GM21723 (cell line): ENCODE data around the gene BOC.

Source experiments
- ATAC-seq: cut with Tn5 transposase; IDR thresholded peaks from one replicate; pipeline ENCODE4 v1.9.1; 2021; ENCODE audit warnings: mild to moderate bottlenecking, moderate library complexity; ENCODE audit not compliant: unreplicated experiment

Gene BOC

DNA sequence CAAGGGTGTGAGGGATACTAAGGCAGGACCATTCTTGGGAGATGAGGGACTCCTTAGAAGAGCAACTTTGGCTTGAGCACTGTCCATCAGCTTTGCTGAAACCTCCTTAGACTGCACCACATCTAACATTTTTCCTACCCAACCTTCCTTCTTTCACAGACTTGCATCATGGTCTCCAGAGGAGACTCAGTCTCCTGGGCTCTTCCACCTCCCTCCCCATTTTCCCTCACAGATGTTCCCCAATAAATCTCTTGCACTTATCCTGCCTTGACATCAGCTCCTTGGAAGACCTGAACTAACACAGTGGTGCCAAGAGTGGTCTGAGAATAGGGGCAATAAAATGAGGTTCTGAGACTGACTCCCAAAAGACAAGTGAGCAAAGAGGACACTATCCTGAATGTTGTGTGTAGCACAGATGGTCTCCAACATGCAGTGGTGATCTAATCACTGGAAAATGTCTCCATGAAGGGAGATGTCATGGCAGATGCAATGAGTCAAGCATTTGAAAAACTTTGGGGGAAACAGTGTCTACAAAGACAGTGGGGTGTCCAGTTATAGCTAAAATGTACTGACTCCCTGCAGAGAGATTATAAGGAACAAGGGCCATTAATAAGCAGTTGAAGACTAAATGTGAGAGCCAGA lies 26.0 kb upstream of the BOC start:
- ATAC-seq = no peak

DNA sequence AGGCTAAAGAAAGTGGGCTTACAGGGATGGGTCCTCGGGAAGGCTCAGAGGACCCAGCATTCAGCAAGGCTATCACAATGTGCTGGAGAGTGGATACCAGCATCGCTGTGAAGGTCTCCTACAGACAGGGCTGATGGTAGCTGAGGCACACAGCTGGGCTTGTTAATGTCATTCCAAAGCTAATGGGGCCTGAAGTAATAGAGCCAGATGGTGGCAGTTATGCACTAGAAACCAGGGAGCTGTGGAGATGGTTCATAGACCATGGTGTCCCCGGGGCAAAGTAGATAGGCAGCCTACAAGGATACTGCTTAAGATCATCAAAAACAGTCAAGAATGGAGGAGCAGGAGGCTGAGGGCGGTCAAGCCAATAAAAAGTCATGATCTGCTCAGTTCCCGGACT lies 24.8 kb upstream of the BOC start:
- no peak for ATAC-seq

DNA sequence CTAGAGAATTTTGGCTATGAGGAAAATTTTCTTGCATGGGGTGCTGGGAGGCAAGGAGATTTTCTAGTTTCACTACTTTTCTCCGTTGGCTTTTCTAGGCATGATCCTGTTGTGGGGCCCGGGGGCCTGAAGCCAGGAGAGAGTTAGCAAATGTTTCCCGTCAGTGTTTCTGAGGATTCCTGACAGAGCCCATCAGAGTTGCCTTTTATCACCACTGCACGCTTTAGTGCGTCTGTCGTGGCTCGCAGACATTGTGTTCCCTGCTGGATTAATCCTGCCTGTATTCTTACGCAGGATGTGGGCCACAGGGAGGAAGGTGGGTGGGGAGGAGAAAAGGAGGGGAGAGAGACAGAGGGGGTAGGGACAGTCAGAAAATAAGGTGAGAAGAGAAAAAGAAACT lies 18.1 kb upstream of the BOC start:
- no peak for ATAC-seq

DNA sequence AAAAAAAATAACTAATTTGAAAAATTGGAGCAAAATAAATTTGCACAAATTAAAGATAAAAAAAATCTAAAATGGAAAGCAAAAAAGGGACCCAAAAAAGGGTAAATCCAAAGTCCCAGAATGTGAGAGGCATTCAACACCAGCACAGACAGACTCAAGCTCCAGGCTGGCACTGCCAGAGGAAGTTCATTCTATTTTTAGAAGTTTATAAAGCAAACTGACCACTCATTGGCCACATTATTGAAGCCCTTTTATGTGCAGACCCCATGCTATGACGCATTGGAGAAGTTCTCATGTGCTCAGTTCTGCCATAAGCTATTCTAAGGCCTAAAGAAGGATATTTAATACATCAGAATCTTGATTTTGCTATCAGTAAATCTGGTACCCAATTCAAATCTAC lies 17.6 kb upstream of the BOC start:
- ATAC-seq = no peak

DNA sequence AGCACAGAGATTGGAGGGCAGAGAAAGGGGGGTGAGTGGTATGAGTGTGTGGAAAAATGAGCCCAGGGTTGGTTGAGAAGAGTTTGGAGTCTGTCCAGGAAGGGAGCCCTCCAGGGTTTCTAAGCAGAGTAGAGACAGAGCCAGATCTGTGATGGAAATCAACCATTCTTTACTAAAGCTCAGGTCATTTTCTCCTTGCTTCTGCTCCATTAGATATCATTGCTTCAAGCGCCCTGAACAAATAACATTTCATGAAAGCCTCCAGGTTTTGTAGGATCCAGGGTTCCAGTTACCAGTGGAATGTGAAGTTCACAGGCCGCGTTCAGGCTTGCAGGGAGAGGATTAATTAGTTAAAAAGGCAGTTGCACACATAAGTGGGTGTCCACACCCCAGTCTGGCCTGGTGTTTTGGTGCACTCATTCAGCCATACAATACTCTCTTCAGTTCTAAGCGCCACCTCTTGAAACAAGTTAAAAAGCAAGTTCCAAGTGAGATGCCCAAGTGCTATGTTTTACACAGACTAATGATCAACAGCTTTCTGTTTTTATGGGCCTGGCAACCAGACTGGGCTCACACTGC lies 16.4 kb upstream of the BOC start:
- ATAC-seq = no peak

DNA sequence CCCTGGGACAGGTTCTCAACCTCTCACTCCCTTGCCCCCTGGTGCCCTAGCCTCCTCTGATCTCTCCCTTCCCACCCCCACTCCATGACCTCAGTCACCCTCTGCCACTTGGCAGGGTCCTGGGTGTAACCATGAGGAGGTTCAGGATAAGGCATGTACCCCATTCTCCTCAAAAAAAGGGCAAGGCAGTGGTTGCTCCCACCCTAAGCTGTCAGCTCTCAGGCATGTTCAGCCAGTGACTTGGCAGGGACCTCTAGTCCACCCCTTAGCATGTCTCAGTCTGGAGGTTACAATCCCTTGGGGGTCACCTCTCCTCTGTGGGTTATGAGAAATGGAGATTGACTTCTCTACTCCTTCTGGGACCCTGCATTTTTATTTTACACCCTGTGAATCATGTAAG lies 11.0 kb upstream of the BOC start:
- no peak for ATAC-seq

DNA sequence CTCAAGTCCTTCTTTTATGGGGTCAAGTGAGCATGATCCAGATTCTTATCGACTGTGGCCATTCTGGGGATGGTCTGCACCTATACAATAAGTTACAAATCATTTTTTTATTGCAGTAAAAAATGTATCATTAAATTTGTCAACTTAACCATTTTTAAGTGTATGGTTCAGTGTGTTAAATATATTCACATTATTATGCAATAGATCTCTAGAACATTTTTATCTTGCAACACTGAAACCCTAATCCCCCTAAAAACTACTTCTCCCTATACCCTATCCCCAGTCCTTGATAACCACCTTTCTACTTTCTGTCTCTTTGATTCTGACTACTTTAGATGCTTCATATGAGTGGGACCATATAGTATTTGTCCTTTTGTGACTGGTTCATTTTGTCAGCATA lies 10.4 kb upstream of the BOC start:
- no peak for ATAC-seq

DNA sequence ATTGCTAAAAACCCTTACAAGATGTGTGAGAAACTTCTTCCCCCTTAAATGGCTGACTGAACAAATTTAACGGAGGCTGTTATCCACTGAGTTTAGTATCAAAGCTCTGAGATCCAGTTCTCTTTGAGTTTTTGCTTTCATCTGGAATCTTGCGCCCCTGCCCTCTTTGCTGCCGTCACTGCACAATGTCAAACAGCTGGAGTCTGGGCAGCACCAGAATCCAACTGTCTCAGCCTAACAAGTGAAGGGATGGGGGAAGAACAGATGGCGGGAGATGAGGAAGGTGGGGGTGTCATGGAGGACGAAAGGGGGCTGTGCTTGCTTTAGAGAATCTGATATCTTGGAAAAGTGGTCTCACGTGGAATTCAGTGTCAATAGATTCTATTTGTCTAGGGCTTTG lies 7.0 kb upstream of the BOC start:
- no peak for ATAC-seq

DNA sequence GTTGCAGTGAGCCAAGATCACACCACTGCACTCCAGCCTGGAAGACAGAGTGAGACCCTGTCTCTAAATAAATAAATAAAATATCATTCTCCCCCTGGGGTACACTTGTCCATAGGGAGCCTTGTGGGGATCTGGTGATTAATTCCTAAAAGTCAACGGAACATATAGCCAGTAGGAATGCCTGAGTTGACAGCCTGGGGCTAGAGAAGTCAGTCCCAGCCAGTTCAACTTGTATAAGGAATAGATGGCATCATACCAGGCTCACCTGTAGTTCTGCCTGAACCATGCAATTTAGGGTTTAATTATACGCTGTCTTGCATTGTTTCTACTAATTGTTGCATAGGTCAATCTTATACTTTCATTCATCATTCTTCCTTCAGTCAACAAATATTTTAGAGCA lies 5.9 kb upstream of the BOC start:
- ATAC-seq = no peak

DNA sequence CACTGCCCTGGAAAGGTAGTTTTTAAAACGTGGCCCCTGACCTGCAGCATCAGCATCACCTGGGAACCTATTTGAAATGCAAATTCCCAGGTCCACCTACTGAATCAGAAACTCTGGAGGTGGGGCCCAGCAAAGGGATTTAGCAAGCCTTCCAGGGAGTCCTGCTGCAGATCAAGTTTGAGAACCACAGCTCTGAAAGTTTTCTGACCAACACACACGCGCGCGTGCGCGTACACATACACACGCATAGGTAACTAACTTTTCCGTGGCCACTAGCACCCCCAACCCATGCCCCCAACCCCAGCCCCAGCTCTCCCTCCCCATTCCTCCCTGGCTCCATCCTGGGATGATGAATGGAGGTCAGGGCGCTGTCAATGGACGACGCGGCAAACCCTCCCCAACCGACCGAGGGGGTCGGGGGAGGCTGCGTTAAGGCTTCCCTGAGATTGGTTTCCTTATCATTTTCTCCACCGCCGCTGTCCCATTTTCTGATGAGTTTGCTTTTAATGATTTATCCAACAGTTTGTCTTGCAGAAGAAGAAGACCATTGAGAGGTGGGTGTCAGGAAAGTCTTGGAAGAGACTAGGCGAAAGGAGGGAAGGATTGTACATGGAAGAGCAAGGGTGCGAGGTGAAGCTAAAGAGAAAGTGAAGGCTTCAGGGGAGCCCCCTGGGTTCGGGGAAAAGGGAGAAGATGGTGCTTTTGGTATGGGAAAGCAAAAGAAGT lies 590 bp upstream of the BOC start:
- ATAC-seq = no peak

DNA sequence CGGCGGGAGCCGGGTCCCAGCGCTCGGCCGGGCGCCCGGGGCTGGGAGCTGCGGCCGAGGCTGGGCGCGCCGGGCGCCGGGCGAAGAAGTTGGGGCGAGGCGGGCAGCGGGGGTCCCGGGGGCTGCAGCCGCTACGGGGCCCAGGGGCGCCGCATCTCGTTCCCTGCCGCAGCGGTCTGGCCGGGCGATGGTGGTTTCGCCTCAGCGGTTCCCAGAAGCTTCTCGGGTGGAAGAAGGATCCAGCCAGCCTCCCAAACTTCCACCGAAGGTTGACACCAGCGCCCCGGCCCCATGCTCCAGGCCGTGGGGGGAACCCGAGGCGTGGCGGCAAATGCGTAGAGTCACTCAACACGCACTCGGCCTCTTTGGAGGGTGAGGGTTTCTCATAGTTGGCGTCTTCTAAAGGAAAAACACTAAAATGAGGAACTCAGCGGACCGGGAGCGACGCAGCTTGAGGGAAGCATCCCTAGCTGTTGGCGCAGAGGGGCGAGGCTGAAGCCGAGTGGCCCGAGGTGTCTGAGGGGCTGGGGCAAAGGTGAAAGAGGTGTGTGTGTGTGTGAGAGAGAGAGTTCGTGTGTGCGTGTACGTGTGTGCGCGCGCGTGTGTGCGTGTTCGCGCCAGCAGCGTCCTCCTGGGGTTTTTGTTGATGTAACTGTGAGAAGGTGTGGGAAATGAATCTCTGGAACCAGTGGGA lies 940 bp downstream of the BOC start:
- ATAC-seq = no peak

DNA sequence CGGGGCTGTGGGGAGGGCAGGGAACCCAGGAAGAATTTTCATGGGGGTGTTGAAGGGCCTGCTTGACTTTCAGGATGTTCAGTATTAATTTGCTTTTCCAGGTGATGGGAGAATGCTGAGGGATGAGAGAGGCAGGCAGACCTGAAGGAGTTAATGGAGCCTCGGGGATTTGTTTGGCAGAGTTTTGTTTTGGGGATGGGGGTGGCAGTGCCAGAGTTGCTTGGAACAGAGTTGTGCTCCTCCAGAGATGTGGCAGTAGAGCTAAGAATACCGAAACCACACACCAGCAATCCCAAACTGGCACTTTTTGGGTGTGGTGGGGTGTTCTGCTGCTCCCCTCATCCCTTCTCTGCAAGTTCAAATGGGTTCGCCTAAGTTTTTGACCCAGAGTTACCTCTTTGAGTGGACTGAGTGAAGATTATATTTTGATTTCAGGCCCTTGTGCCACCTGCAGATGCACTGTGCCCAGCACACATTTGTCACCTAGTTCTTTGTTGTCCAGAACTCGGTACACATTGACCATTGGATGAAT lies 1.6 kb downstream of the BOC start:
- ATAC-seq = no peak

DNA sequence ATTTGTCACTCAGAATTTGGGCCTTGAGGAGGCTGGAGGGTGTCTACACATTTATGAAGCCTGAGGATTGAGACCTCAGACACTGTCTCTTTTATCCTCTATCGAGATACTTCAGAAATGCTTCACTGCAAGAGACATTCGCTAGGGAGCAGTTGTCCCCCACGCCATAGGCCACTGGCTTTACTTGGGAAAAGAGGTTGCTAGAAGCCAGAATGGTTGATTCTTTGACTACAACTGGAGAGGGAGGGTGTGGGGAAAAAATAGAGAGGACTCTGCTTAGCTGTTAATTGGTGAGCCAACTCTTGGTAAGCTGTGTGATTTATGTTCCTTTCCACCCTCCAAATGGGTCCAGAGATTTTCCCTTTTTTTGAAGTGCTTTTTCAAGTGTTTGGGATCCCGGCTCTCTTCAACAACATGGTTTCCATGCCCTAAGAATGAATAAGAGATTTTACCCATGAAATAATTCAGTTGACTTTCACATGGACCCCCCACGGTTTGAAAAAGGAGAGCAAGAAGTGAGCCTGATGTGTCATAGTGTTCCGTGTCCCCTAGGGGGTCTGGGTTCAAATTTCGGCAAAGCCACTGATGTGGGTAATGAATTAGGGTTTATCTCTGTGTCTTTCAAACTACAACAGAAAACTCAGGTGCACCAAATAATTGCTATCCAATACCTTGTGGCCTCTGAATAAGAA lies 2.7 kb downstream of the BOC start:
- ATAC-seq = no peak

DNA sequence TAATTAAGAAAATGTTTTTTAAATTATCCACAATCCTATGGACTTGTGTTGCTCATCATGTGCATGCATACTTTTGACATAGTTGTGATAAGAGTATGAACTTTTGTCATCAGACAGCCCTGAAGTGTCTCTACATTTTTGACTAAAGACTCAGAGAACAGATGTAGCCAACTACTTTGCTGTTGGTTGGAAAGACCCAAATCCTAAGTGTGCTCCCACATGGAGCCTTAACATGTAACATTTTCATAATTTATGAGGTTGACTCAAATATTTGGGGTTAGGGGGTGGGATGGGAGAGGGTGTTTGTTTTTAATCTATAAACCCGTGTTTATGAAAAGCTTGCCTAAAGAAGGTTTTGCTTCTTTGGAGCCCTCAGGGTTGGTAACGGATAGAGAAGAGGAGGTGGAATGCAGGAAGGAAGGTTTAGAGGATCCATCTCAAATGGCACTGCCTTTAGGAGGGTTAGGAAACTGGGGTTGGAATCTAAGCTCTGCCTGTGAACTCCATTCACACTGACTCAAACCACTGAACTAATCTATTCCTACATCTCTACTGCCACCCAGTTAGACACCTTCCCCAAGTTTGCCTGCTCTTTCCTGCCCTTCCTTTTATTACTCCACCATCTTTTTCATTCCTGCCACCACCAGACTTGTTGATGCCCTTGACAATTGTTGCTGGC lies 3.7 kb downstream of the BOC start:
- ATAC-seq = no peak

DNA sequence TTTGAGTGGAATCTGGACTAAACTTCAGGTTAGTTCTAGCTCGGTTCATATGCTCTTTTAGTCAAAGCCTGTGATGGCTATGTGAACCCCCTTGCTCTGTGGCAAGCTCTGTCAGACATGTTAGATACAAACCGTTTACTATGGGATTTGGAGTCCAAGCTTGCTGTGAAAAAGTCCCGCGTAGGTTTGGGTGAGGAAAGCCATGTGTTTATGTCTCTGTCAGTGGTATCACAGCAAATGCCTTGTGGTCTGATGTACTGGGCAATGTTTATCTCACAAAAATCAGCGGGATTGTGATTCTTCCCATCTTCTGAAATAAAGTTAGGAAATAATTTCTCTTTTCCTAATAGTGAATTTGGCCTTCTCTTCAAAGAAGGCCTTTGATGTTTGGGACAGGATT lies 5.0 kb downstream of the BOC start:
- ATAC-seq = no peak

DNA sequence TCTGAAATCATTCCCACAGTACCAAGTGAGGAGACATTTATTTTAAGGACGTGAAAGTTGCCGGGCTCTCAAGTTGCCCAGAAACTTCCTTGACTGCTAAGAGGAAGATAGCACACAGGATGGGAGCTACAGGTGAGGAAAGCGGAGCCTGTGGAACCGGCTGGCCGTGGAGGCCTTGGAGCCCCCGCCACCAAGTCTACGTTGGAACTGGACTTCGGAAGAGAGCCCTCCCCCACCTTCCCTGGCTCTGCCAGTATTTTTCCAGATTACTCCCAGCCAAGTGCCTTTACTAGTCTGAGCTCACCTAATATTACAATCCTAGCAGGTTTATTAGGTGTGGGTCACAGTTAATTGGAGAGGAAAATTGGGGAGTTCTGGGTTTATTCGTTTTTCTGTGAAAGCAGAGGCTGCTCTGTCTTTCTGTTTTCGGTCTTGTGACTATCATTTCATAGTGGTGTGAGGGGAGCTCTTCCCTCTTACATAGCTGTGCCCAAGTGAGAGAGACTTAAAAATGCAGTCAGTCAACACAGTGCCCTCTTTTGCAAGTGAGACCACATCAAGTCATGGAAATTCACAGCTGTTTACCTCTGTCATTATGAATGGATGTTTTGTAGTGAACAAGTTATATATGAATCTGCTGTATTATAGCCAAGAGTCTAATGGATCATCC lies 6.8 kb downstream of the BOC start:
- no peak for ATAC-seq

DNA sequence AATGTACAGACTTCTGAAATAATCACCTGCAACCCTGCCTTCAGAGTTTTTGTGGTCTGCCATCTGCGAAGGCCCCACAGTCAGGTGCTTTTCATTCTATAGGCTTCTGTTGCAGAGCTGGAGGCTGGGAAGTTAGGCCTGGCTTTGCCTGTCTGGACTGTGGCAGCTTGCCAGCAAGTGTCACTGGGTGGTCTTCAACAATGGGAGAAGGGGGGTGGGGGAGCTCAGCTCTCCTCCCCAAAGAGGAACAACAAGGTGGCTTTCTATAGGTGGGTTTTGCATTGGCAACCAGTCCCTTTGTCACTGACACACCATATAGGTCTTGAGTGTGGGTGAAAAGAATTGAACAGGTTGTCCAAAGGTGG lies 7.3 kb downstream of the BOC start:
- ATAC-seq = no peak

DNA sequence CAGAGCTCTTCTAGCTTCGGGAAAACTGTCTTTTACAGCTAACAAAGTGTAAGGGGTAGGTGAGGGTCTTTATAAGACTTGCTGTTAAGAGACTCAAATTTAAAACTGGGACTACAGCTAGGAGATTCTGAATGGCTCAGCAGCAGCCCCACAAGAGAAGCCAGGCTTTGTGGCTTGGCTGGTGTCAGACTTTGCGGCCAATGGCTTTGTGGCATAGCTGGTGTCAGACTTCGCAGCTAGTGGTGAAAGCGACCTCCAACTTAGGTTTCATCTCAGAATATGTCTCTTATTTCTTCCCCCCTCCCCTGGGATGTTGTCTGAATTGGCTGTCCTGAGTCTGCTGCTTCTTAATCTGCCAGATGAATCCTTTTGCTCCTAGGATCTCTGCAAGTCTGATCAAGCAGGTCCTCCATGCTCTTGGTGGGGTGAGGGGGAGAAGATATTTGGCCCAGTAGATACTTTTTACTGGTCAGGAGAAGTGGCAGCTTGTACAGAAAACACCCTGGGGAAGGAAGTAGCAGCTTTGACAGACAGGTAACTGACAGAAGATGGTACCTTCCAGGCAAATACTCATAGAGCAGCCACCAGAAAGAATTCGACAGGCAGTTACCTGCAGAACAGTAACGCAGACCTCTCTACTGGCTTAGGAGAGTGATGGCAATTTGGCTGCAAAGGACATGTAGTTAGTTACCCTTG lies 8.4 kb downstream of the BOC start:
- ATAC-seq = no peak

DNA sequence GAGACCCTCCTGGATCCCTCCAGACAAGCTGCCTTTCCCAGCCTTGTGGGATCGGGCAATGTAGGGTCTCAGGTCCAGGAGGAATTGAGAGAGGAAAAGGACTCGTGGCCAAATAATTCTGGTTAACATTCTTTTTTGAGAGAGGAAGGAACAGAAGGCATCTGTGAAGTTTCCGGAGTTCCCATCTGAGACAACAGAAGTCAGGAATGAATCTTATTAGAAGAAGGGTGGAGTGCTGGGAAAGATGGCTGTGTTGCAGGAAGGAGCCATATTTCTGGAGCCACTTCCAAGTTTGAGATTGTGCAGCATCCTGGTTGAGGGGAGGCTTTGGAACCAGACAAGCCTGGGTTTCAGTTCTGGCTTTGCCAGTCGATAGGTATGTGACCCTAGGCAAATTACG lies 9.4 kb downstream of the BOC start:
- ATAC-seq = no peak
